NCI-H748 (cell line): Measurements from ENCODE around the gene HDAC11.
A peak's percentile ranks its signal among the peaks of the same experiment; 100 is the strongest.

ENCODE experiments used
- DNase-seq: peaks from one replicate; lab custom pipeline; 2025; ENCODE audit not compliant: unreplicated experiment; lab: John Stamatoyannopoulos, UW

The HDAC11 gene

GRCh38 chr3:13540297-13540995 lies 60.3 kb downstream of the HDAC11 start:
- DNase-seq, result no peak

DNA sequence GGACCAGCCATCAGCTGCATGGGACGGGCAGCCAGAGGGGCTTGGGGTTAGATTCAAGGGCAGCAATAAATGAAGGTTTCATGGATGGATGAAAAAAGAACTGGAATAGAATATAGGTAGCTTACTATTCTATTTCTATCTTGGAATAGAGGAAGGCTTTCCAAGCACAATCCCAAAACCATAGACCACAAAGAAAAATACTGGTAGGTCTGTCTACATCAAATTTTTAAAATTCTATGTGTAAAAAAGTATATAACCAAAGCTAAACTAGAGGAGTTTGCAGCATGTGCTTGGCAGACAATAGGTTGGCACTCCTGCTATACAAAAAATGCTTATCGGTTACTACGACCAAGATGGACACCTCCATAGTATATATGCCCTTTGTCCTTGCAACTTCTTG lies 61.6 kb downstream of the HDAC11 start:
- DNase-seq, result no peak

- DNase-seq, result no peak
Observed at GRCh38 chr3:13542142-13542541, 62.0 kb downstream of the HDAC11 start.

DNA sequence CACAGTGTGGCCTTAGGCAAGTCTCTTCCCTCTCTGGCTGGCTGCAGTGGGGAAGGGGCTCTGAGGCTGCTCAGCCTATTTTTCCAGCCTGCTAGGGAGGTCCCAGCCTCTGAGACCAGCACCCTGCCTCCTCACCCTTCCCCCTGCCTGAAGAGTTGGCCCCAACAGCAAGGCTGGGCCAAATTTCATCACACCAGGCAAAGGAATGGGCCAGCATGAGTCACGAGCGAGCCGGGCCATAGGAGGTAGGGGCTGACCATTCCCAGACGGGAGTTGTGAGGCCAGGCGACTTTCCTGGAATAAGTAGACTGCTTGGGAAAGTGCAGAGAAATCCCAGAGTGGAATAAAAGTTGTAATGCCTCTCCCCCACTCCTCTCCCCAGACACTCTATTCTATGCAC lies 63.1 kb downstream of the HDAC11 start:
- no peak for DNase-seq

DNA sequence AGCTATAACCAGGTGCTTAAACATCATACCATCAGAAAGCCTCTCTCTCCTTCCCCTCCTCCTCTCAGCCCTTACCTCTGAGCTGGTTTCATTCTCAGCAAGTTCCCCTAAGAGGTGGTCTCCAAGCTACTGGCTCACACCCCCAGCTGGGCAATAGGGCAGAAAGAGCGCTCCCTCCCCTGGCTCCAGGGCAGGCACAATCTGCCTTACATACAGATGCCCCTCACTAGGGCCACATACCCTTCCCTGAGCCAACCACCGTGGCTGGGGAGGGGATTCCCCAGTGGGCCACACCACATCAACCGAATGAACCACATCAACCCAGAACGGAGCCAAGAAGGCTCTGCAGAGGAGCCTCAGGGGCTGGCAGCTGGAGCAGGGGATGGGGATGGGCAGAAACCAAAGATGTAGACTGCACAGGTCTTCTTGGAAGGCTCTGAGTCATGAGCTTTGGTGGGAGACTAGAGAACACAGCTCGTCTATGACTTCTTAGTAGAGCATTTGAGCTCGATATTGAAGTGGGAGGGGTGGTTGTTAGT lies 64.3 kb downstream of the HDAC11 start:
- DNase-seq, result no peak

DNA sequence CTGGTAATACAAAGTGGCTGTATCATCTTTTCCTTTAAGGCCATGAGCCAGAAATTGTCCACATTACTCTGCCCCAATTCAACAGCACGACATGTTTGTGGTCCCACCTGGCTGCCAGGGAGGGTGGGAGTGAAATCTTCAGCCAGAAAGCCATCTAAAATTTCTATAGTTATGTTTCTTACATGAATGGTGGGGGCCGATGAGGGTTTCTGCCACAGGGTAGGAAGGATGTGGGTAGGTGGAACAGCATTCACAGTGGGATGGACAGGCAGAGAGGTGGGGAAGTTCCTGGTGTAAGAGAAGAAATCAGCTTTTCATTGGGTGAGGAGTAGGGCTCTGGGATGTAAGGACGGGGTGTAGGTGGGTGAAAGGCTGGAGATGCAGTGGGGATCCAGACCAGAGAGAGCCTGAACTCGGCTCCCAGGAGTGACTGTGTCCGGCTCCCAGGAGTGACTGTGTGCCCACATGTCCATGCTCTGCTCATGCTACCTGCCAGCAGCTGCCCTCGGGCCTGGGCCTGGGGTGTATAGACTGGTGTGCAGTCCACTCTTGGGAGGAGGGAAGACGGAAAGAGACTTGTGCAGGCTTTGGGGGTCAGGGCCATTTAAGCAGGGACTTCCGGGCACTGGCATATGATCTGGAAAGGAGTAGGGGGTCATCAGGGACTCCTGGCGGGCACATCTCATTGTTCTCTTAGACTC lies 65.0 kb downstream of the HDAC11 start:
- DNase-seq, result no peak

- no peak for DNase-seq
Observed at GRCh38 chr3:13545952-13546454, 65.9 kb downstream of the HDAC11 start.

DNA sequence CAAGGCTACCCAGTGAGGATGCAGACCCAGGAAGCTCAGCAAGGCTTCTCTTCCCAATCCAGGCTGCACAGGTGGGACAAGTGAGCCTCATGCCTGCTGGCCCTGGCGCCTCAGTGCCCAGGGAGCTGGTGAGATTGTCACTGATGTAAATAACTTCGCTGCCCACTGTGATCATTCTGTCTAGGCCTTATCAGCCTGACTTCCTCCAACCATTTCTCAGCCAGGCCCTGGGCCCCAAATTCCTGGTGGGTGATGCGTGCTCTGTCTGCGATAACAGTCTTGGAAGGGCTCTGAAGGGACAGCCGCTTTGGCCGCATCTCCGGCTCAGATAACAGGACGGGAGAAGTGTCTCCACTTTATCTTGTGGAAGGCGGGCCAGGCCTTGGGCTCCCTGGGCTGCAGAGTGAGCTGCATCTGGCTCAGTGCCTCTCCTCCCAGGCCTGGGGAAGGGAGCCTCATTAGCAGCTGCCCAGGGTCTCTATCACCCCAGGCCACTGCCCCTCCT lies 66.6 kb downstream of the HDAC11 start:
- DNase-seq, result no peak

DNA sequence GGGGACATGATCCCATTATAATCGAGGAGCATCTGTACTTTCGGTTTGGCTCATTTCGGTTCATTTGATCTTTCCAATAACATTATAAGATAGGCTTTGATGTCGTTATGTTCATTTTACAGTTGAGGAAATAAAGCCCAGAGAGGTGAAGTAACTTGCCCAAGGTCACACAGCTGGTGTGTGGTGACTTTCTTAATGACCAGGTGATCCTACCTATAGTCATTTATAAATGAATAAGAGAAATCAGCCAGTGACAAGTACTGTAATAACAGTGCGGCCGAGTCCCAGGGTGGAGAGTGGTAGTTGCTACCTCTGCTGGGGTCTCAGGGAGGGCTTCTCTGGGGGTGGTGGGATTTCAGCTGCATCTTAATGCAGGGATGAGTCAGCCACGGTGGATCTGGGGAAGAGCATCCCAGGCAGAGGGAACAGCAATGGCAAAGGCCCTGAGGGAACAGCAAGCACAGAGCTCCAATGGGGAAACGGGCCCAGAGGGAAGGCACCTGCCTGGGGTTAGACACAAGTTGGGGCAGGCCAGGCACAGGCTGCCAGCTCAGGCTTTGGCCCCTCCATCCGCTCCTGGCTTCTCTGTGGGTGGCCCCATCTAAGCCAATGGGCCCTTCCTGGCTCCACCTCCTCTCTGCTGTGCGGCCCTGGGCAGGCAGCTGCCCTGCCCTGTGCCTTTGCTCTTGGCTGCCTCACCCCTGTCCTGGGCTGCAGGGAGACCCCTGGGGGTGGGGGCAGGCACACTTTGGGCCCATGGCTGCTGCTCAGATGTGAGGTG lies 67.7 kb downstream of the HDAC11 start:
- no peak for DNase-seq

DNA sequence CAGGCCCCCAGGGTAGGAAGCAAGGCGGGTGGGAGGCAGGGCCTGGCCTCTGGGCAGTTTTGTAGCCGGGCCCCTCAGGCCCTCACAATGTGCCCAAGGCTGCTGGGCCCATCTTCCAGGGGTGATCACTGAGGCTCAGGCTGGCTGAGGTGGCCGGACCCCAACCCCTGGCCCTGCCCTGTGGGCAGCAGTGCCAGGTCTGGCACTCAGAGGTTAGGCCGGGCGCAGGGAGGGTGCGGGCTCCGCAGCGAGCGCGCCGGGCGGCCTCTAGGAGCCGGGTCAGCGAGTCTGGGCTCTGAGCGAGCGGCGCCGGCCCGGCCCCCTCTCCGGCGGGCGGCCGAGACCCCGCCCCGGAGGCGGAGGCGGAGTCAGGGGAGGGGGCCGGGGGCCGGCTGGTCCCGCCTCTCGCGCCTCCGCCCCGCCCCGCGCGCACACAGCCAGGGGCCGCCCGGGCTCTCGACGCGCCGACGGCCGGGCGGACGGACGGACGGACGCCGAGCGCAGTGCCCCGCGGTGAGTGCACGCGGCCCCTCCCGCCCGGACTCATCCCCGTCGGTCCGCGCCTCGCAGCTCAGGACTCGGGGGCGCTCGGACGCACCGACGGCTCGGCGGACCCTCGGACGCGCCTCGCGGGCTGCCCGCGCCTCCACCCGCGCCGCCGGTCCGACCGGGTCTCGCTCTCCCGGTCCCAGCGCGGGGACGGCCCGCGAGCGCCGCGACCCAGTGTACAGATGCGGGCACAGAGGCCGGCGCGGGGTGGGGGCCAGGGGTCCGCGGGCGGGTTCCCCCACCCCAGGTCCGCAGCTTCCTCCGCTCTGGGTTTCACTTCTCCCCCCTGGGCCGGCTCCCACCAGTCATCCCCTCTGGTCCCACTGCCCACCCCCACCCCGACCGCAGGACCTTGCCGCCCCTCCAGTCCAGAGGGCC lies 68.9 kb downstream of the HDAC11 start, which contains the start of gene FBLN2:
TSS of gene FBLN2 (plus strand) at position 430 of the 927 bp plus-strand sequence. CDS start 21,231 bp downstream, outside the sequence.
- DNase-seq, result peak; percentile 49

GRCh38 chr3:13549623-13550422 lies 69.7 kb downstream of the HDAC11 start:
- DNase-seq, result no peak

DNA sequence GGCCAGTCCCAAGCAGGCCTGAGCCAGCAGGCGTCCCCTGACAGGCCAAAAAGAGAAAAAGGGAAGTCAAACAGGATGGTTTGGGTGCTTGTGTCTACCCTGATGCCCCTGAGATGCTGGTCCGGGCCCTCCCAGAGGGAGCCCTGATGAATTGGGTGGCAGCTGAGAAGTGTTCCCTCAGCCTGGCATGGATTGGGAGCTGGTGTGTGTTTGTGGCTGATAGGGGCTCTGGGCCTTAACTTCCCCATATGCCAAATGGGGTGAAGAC lies 70.3 kb downstream of the HDAC11 start:
- DNase-seq, result no peak

- no peak for DNase-seq
Observed at GRCh38 chr3:13550791-13551360, 70.8 kb downstream of the HDAC11 start.

- no peak for DNase-seq
Observed at GRCh38 chr3:13552857-13553652, 72.9 kb downstream of the HDAC11 start.

DNA sequence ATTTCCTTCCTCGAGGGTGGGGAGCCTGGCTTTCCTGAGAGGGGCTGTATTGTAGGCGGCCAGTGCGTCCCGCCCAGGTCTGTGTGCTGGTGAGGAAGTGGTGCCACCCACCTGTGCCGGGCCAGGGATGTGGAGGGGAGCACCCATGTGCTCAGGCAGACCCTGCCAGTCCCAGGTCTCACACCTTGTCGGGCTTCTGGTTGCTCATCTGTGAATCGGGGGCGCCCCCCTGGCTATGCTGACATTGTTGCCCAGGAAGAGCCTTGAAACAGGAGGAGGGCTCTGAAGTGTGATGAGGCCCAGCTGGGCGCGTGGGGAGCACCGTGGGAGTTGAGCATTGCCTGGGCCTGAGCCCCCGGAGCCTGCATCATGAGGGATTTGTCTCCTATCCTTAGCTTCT lies 73.6 kb downstream of the HDAC11 start:
- no peak for DNase-seq

DNA sequence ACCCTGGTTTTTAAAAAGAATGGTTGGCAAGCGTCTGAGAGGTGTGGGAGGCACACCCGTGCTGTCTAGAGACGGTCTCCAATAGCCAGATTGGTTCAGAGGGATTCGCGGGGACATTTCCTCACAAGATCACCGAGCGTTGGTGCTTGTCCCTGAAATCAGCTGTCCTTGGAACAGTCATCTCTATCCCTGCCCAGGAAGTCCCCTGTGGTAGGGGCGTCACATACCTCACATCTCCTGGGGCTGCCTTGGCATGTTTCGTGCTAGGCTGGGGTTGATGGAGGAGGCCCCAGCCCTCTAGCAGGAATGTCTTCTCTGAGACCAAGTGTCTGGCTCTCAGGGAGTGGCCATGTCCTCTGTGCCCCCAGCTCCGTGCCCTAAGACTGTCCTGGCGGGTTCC lies 75.6 kb downstream of the HDAC11 start:
- no peak for DNase-seq
